Liver (tissue), 2 donors: Measurements from ENCODE around the gene MXD3.

Source experiments
- TF ChIP-seq, protein P1 (sequence below): fragments of 150-350 bp; IDR thresholded peaks from 2 replicates; pipeline ENCODE4 v1.5.1; 2017; ENCODE audit warnings: improper control_type of control experiment, low read depth, low read length; ENCODE audit not compliant: missing input control
- TF ChIP-seq, protein P2 (sequence below): IDR thresholded peaks from 2 replicates; pipeline ENCODE4 v1.6.1; 2016; ENCODE audit warnings: antibody characterized with exemption, mild to moderate bottlenecking
- donor health status: healthy.

DNA sequence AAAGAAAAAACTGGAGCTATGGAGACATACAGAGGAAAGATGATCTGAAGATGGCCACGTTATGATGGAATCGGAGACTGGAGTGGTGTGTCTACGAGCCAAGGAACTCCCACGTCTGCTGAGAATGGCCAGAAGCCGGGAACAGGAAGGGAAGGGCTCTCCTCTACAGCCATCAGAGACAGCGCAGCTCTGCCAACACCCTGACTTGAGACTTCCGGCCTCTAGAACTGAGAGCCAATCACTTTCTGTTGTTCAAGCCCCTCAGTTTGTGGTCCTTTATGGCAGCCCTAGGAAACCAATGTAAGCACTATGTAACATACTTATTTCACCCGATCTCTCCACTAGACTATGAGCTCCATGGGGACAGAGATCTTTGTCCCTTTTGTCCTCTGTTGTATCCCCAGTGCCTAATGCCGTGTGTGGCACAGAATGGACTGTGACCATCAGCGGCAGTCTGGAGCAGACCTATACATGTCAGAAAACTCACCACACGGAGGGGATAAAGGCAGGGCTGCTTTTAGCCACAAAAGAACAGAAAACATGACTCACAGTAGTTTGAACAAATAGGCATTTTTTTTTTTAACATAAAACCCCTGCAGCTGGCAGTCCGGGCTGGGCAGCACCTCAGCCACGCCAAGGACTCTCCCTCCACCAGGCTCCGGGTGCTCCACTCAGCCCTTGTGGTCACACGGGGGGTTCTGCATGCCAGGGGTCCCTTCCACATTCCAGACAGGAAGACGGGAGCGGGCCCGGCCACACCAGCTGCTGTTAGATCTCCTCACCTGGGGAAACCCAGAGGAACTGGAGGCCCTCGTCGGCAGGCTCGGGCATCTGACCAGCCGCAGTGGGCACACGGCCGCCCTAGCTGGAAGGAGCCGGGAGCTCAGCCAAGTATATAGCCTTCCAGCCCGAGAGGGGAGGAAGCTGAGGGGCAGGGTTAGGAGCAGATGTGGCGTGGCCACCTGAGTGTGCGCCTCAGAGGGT lies 16.1 kb upstream of the MXD3 start:
- TF ChIP-seq, protein P1, sequence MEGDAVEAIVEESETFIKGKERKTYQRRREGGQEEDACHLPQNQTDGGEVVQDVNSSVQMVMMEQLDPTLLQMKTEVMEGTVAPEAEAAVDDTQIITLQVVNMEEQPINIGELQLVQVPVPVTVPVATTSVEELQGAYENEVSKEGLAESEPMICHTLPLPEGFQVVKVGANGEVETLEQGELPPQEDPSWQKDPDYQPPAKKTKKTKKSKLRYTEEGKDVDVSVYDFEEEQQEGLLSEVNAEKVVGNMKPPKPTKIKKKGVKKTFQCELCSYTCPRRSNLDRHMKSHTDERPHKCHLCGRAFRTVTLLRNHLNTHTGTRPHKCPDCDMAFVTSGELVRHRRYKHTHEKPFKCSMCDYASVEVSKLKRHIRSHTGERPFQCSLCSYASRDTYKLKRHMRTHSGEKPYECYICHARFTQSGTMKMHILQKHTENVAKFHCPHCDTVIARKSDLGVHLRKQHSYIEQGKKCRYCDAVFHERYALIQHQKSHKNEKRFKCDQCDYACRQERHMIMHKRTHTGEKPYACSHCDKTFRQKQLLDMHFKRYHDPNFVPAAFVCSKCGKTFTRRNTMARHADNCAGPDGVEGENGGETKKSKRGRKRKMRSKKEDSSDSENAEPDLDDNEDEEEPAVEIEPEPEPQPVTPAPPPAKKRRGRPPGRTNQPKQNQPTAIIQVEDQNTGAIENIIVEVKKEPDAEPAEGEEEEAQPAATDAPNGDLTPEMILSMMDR = no peak
- TF ChIP-seq, protein P2, sequence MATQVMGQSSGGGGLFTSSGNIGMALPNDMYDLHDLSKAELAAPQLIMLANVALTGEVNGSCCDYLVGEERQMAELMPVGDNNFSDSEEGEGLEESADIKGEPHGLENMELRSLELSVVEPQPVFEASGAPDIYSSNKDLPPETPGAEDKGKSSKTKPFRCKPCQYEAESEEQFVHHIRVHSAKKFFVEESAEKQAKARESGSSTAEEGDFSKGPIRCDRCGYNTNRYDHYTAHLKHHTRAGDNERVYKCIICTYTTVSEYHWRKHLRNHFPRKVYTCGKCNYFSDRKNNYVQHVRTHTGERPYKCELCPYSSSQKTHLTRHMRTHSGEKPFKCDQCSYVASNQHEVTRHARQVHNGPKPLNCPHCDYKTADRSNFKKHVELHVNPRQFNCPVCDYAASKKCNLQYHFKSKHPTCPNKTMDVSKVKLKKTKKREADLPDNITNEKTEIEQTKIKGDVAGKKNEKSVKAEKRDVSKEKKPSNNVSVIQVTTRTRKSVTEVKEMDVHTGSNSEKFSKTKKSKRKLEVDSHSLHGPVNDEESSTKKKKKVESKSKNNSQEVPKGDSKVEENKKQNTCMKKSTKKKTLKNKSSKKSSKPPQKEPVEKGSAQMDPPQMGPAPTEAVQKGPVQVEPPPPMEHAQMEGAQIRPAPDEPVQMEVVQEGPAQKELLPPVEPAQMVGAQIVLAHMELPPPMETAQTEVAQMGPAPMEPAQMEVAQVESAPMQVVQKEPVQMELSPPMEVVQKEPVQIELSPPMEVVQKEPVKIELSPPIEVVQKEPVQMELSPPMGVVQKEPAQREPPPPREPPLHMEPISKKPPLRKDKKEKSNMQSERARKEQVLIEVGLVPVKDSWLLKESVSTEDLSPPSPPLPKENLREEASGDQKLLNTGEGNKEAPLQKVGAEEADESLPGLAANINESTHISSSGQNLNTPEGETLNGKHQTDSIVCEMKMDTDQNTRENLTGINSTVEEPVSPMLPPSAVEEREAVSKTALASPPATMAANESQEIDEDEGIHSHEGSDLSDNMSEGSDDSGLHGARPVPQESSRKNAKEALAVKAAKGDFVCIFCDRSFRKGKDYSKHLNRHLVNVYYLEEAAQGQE = no peak
